T follicular helper cell (primary cell): ENCODE data around the gene RC3H2.
"Not testable (repeated sequence)": the region's sequence is repeated elsewhere in the genome, so short reads cannot be mapped to it uniquely, and the experiment has no call there.

Experiments
- DNase-seq: peaks from one replicate; pipeline ENCODE4 v3.0.0-alpha.2; 2020; ENCODE audit warnings: low read depth

RC3H2 gene

GRCh38 chr9:122846371-122846940 lies 58.7 kb downstream of the RC3H2 start:
- DNase-seq: no peak

- no peak for DNase-seq
Observed at GRCh38 chr9:122845116-122845515, 60.0 kb downstream of the RC3H2 start.

GRCh38 chr9:122844137-122844536 lies 61.0 kb downstream of the RC3H2 start:
- DNase-seq: no peak

- DNase-seq: no peak
Observed at GRCh38 chr9:122841501-122841900, 63.7 kb downstream of the RC3H2 start.

- DNase-seq: not testable (repeated sequence)
Observed at GRCh38 chr9:122838441-122838840, 66.7 kb downstream of the RC3H2 start.

- DNase-seq: no peak
Observed at GRCh38 chr9:122837266-122837850, 67.8 kb downstream of the RC3H2 start.

- DNase-seq: no peak
Observed at GRCh38 chr9:122835313-122835731, 69.8 kb downstream of the RC3H2 start.

- no peak for DNase-seq
Observed at GRCh38 chr9:122832194-122832593, 73.0 kb downstream of the RC3H2 start.

- DNase-seq: not testable (repeated sequence)
Observed at GRCh38 chr9:122828965-122829284, 76.2 kb downstream of the RC3H2 start.

GRCh38 chr9:122827761-122828093 lies 77.4 kb downstream of the RC3H2 start:
- DNase-seq: no peak

- DNase-seq: no peak
Observed at GRCh38 chr9:122822938-122823337, 82.2 kb downstream of the RC3H2 start.

- DNase-seq: no peak
Observed at GRCh38 chr9:122822056-122822455, 83.1 kb downstream of the RC3H2 start.

GRCh38 chr9:122821278-122821943 lies 83.7 kb downstream of the RC3H2 start:
- no peak for DNase-seq

GRCh38 chr9:122820490-122820845 lies 84.7 kb downstream of the RC3H2 start:
- no peak for DNase-seq

GRCh38 chr9:122819791-122820489 lies 85.2 kb downstream of the RC3H2 start:
- no peak for DNase-seq

- DNase-seq: no peak
Observed at GRCh38 chr9:122819326-122819725, 85.8 kb downstream of the RC3H2 start.

- peak; percentile 22 for DNase-seq
Observed at GRCh38 chr9:122816163-122816867, 88.8 kb downstream of the RC3H2 start.

GRCh38 chr9:122815544-122815943 lies 89.6 kb downstream of the RC3H2 start:
- no peak for DNase-seq

- no peak for DNase-seq
Observed at GRCh38 chr9:122814545-122814944, 90.6 kb downstream of the RC3H2 start.

- no peak for DNase-seq
Observed at GRCh38 chr9:122812736-122813135, 92.4 kb downstream of the RC3H2 start.

- peak; percentile 53 for DNase-seq
Observed at GRCh38 chr9:122810306-122810946, 94.7 kb downstream of the RC3H2 start.

GRCh38 chr9:122809261-122809660 lies 95.9 kb downstream of the RC3H2 start:
- not testable (repeated sequence) for DNase-seq
